HG02588 (cell line): Measurements from ENCODE around the gene NRF1.

Experiments used
- ATAC-seq: cut with Tn5 transposase; IDR thresholded peaks from one replicate; pipeline ENCODE4 v1.9.1; 2021; ENCODE audit warnings: mild to moderate bottlenecking, moderate library complexity; ENCODE audit not compliant: unreplicated experiment

NRF1 gene

GRCh38 chr7:129797214-129797789 lies 185.8 kb downstream of the NRF1 start:
- no peak for ATAC-seq

- no peak for ATAC-seq
Measured at GRCh38 chr7:129798616-129799349, 187.3 kb downstream of the NRF1 start.

- ATAC-seq: no peak
Measured at GRCh38 chr7:129799350-129799955, 187.9 kb downstream of the NRF1 start.

- ATAC-seq: no peak
Measured at GRCh38 chr7:129800901-129801300, 189.4 kb downstream of the NRF1 start.

GRCh38 chr7:129801882-129802281 lies 190.4 kb downstream of the NRF1 start:
- no peak for ATAC-seq

GRCh38 chr7:129803546-129804081 lies 192.1 kb downstream of the NRF1 start:
- no peak for ATAC-seq

GRCh38 chr7:129804111-129804889 lies 192.8 kb downstream of the NRF1 start:
- no peak for ATAC-seq

- ATAC-seq: no peak
Measured at GRCh38 chr7:129804890-129805719, 193.6 kb downstream of the NRF1 start.
